ENCODE results near the gene CCDC158. TPM values are rescaled to one million over a fixed set of nuclear protein-coding genes. Genes with fewer than 3 reads are reported as not detected.

CCDC158 gene
- total and polyA plus RNA-seq, 10 of the 15 experiments (the other 5 are each of a cell fraction or from before 2014, with no cell fraction given) = not detected

- intact Hi-C loops (cut with micrococcal nuclease; ENCODE audit: unreplicated experiment) = no loop called here
- FAIRE-seq (no peak), ATAC-seq (no peak), DNase-seq (ENCODE audit: low read depth, low spot score) (no peak)
- WGBS (ENCODE audit: insufficient coverage, insufficient replicate concordance, low lambda C conversion rate, missing lambda C conversion rate) = 18% methylated on average over 3 of the region's 3 CpGs
- Histone ChIP-seq H3K4me1 (ENCODE audit: control insufficient read depth, insufficient read depth, low read length) (no peaks in the 10 kb centered on the region), H4K20me1 (ENCODE audit: control insufficient read depth, insufficient read depth) (no peaks in the 10 kb centered on the region), H3K27me3 (replicated peaks in 1 of 2; ENCODE audit: control insufficient read depth in 2 of 2, insufficient read depth in 2 of 2, low read length in 1 of 2) (peaks cover 4 to 8% of the 10 kb centered on the region in 2 experiments; a peak in 3 of 4 replicates), H3K4me2 (ENCODE audit: control insufficient read depth, insufficient read depth) (no peak overlapping the region), H3K36me3 (ENCODE audit: control insufficient read depth in 2 of 2, insufficient read depth in 2 of 2, low read length in 1 of 2) (no peaks in the 10 kb centered on the region), H3K79me2 (ENCODE audit: control insufficient read depth, insufficient read depth, low read length) (no peaks in the 10 kb centered on the region), H3K9me3 (replicated peaks; ENCODE audit: control insufficient read depth, insufficient read depth, low read length) (no peaks in the 10 kb centered on the region; the same call in 1 of the 3 replicates), H3K9ac (ENCODE audit: control insufficient read depth, insufficient read depth, low read length) (no peak overlapping the region), H2AFZ (ENCODE audit: control insufficient read depth, low read depth, low read length) (no peak overlapping the region), H3K4me3 (no peak overlapping the region), H3K27ac (ENCODE audit: control insufficient read depth, insufficient read depth) (no peak overlapping the region)
- TF ChIP-seq NRF1 (conservative IDR thresholded peaks at IDR 0.05; ENCODE audit: low read depth, low read length) (no peak), POLR2AphosphoS2 (IDR thresholded peaks at IDR 0.05; ENCODE audit: low read depth, low read length) (no peak), ETV6 (conservative IDR thresholded peaks at IDR 0.05 in 1 of 2, IDR thresholded peaks at IDR 0.05 in 1 of 2; ENCODE audit: borderline replicate concordance in 1 of 2, low read depth in 1 of 2) (no peak), SMAD5 (IDR thresholded peaks at IDR 0.05; ENCODE audit: low read depth) (no peak), YY1 (IDR thresholded peaks at IDR 0.05; ENCODE audit: low read depth, low read length) (no peak), HDAC2 (IDR thresholded peaks at IDR 0.05) (no peak), ZNF592 (IDR thresholded peaks at IDR 0.05) (no peak), SP1 (IDR thresholded peaks at IDR 0.05; ENCODE audit: low read depth, low read length) (no peak), RELA (IDR thresholded peaks at IDR 0.05; ENCODE audit: borderline replicate concordance, partially characterized antibody) (no peak), ELK1 (IDR thresholded peaks at IDR 0.05; ENCODE audit: low read depth, low read length) (no peak), MYB (IDR thresholded peaks at IDR 0.05; ENCODE audit: borderline replicate concordance, low read depth, low read length) (no peak), IKZF2 (IDR thresholded peaks at IDR 0.05) (no peak), RFX5 (IDR thresholded peaks at IDR 0.05; ENCODE audit: low read depth, low read length) (no peak), ZNF274 (IDR thresholded peaks at IDR 0.05; ENCODE audit: insufficient read depth, insufficient read length) (no peak), ZBTB4 (CRISPR knock-in tag; IDR thresholded peaks at IDR 0.05) (no peak), POU2F2 (IDR thresholded peaks at IDR 0.05; ENCODE audit: borderline replicate concordance, low read depth, low read length) (no peak), MTA3 (IDR thresholded peaks at IDR 0.05; ENCODE audit: borderline replicate concordance, low read length) (no peak)
- RAD21 ChIA-PET (ENCODE audit: unreplicated experiment) = no interaction called here
- POLR2A ChIA-PET = no interaction called here
- SMC1A ChIA-PET (ENCODE audit: uncharacterized antibody, unreplicated experiment) = interaction anchor here (0.6 to 1.1 kb wide), 2 partner anchors 185 to 311 kb away, joined by 3 read pairs; no protein-coding TSS in a partner anchor
- BruUV-seq (replicated peaks) = no TSS peak
- CTCF ChIA-PET = interaction anchor here (1.4 kb wide), 1 partner anchor 12 kb away, joined by 5 read pairs; no protein-coding TSS in a partner anchor
- in situ Hi-C loops (cut with MboI) = no loop called here
These were observed 56.2 kb downstream of the CCDC158 start for GRCh38 chr4:76364763-76365162.

Measured in GM12878 (cell line).